Caco-2 (cell line): ENCODE measurements around the gene PAK3. TPM values are rescaled to one million over a fixed set of nuclear protein-coding genes. Genes with fewer than 3 reads are reported as not detected.

Experiments used
- BruUV-seq: library from RNA; stranded (reverse); fragments of 400-500 nt; replicated peaks from 2 replicates; lab custom pipeline; 2021; lab: Mats Ljungman, UMichigan
- CTCF ChIA-PET: fragments of 300-600 bp; sonication (Branson Sonifier 250); formaldehyde crosslinking; loops from one replicate; lab custom pipeline; 2022; ENCODE audit warnings: antibody characterized with exemption; lab: Charles Lee
- POLR2A ChIA-PET: fragments of 300-600 bp; sonication (Branson Sonifier 250); formaldehyde crosslinking; loops from one replicate; lab custom pipeline; 2022; ENCODE audit warnings: antibody characterized with exemption; lab: Charles Lee
- DNase-seq, 2 experiments: peaks; one replicate each; pipeline versions ENCODE4 v3.0.0 to v3.0.0-alpha.2; 2020 to 2022
- H3K27me3 ChIP-seq: replicated peaks from 2 replicates; pipeline ENCODE4 v1.6.0; 2011; ENCODE audit warnings: low read length; ENCODE audit not compliant: control insufficient read depth, insufficient read depth
- H3K36me3 ChIP-seq: 2 replicates; pipeline ENCODE4 v1.5.1; 2011; ENCODE audit warnings: low read length; ENCODE audit not compliant: control insufficient read depth, insufficient read depth
- H3K4me1 ChIP-seq: fragments of 250-450 bp; sonication (Bioruptor Pico); 2 replicates; pipeline ENCODE4 v1.5.1; 2020; ENCODE audit warnings: mild to moderate bottlenecking
- H3K4me3 ChIP-seq: 2 replicates; pipeline ENCODE4 v1.5.1; 2011; ENCODE audit warnings: low read depth, mild to moderate bottlenecking, control low read depth, low read length
- H3K9me3 ChIP-seq: fragments of 250-450 bp; sonication (Bioruptor Pico); 2 replicates; pipeline ENCODE4 v1.5.1; 2020; ENCODE audit warnings: mild to moderate bottlenecking, moderate library complexity
- H3K27ac Mint-ChIP-seq: one replicate; pipeline ENCODE4 v1.8.0; 2022; ENCODE audit warnings: mixed read lengths; ENCODE audit not compliant: unreplicated experiment
- H3K27me3 Mint-ChIP-seq: one replicate; pipeline ENCODE4 v1.8.0; 2022; ENCODE audit warnings: mixed read lengths; ENCODE audit not compliant: insufficient read depth, unreplicated experiment
- H3K36me3 Mint-ChIP-seq: one replicate; pipeline ENCODE4 v1.8.0; 2022; ENCODE audit warnings: mild to moderate bottlenecking, mixed read lengths; ENCODE audit not compliant: insufficient read depth, unreplicated experiment
- H3K4me1 Mint-ChIP-seq: one replicate; pipeline ENCODE4 v1.8.0; 2022; ENCODE audit warnings: low read depth, mixed read lengths; ENCODE audit not compliant: unreplicated experiment
- H3K4me3 Mint-ChIP-seq: one replicate; pipeline ENCODE4 v1.8.0; 2022; ENCODE audit warnings: mild to moderate bottlenecking, moderate library complexity, mixed read lengths; ENCODE audit not compliant: unreplicated experiment
- H3K9me3 Mint-ChIP-seq: one replicate; pipeline ENCODE4 v1.8.0; 2022; ENCODE audit warnings: mixed read lengths; ENCODE audit not compliant: unreplicated experiment
- intact Hi-C: fragments of 100-400 bp; cut with micrococcal nuclease; formaldehyde crosslinking; loops from one replicate; pipeline ENCODE4 v1.10.0; 2022; ENCODE audit not compliant: unreplicated experiment
- total RNA-seq: library from RNA; stranded (reverse); gene quantifications from 2 replicates; pipeline ENCODE4 v1.2.3, GENCODE V29; 2022
- TF ChIP-seq, protein P1 (sequence below), 2 experiments: fragments of 200-600 bp in 1 of 2; IDR thresholded peaks; 1 replicate in 1 of 2; 2 replicates in 1 of 2; pipeline versions ENCODE4 v1.5.1 to v1.8.0; 2011 to 2022; ENCODE audit warnings: antibody characterized with exemption in 1 of 2, control low read depth in 1 of 2, inconsistent platforms in 1 of 2, low read depth in 1 of 2, low read length in 1 of 2, mild to moderate bottlenecking in 1 of 2, moderate library complexity in 1 of 2; ENCODE audit not compliant: insufficient read depth in 1 of 2, severe bottlenecking in 1 of 2, unreplicated experiment in 1 of 2

The PAK3 gene
- total RNA-seq, 1 experiment from 2014 or later, result not detected

DNA sequence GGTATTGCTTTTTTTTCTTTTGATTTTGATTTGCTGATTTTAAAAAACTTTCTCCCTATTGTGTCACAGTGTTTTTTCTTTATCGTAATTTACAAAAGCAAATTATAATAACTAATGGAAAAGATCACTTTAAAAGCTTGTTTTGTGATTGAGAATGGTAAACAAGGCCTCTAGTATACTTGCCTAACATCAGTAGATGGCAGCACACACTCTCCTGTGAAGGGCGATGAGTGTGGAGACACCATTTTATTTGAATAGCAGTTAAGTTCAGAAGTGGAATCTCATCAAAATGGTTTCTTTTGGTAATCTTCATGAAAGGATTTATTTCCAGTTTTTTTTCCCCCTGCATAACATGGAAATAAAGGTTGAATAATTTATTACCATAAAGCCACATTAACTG is 72.3 kb downstream of the PAK3 start:
- no peak overlapping the region for H3K4me3 Mint-ChIP-seq
- no peaks in the 10 kb centered on the region for H3K36me3 ChIP-seq
- H3K4me3 ChIP-seq, result no peak overlapping the region
- no peaks in the 10 kb centered on the region for H3K9me3 ChIP-seq
- DNase-seq, result no peak
- no peaks in the 10 kb centered on the region for H3K36me3 Mint-ChIP-seq
- no peak overlapping the region for H3K27ac Mint-ChIP-seq
- H3K4me1 ChIP-seq, result no peaks in the 10 kb centered on the region
- peaks cover 4% of the 10 kb centered on the region for H3K27me3 Mint-ChIP-seq
- CTCF ChIA-PET, result interaction anchor here (1.5 kb wide), 1 partner anchor 76 kb away, joined by 5 read pairs; no protein-coding TSS in a partner anchor
- TF ChIP-seq, protein P1, sequence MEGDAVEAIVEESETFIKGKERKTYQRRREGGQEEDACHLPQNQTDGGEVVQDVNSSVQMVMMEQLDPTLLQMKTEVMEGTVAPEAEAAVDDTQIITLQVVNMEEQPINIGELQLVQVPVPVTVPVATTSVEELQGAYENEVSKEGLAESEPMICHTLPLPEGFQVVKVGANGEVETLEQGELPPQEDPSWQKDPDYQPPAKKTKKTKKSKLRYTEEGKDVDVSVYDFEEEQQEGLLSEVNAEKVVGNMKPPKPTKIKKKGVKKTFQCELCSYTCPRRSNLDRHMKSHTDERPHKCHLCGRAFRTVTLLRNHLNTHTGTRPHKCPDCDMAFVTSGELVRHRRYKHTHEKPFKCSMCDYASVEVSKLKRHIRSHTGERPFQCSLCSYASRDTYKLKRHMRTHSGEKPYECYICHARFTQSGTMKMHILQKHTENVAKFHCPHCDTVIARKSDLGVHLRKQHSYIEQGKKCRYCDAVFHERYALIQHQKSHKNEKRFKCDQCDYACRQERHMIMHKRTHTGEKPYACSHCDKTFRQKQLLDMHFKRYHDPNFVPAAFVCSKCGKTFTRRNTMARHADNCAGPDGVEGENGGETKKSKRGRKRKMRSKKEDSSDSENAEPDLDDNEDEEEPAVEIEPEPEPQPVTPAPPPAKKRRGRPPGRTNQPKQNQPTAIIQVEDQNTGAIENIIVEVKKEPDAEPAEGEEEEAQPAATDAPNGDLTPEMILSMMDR (IDR thresholded peaks at IDR 0.05; ENCODE audit: insufficient read depth in 1 of 2, low read depth in 1 of 2, low read length in 1 of 2, severe bottlenecking in 1 of 2, unreplicated experiment in 1 of 2), result no peak
- H3K9me3 Mint-ChIP-seq, result no peaks in the 10 kb centered on the region
- H3K27me3 ChIP-seq, result no peaks in the 10 kb centered on the region
- POLR2A ChIA-PET, result no interaction called here
- BruUV-seq, result no TSS peak
- intact Hi-C loops, result no loop called here
- no peaks in the 10 kb centered on the region for H3K4me1 Mint-ChIP-seq

DNA sequence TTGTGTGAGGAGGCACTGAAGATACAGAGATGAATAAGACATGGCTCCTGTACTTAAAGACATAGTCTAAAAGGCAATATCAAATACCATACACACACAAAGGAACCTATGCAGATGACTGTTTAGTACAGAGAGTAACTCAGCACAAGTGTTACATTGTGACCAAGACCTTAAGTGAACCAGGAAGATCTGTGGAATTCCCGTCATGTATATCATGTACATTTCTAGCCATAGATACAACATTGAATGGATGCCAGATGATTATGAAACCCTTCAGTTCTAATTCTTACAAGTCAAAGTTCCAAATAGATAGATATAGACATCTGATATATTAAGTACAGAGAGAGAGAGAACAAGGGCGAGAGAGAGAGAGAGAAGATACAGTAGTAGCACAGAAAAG is 73.2 kb downstream of the PAK3 start:
- ChIA-PET POLR2A (no interaction called here), CTCF (interaction anchor here (1.5 kb wide), 1 partner anchor 75 kb away, joined by 5 read pairs; no protein-coding TSS in a partner anchor)
- H3K4me1 ChIP-seq, result no peaks in the 10 kb centered on the region
- no peaks in the 10 kb centered on the region for H3K4me1 Mint-ChIP-seq
- no peaks in the 10 kb centered on the region for H3K36me3 ChIP-seq
- TF ChIP-seq, protein P1 (IDR thresholded peaks at IDR 0.05; ENCODE audit: insufficient read depth in 1 of 2, low read depth in 1 of 2, low read length in 1 of 2, severe bottlenecking in 1 of 2, unreplicated experiment in 1 of 2), result no peak
- no peak overlapping the region for H3K27ac Mint-ChIP-seq
- H3K9me3 ChIP-seq, result no peaks in the 10 kb centered on the region
- H3K9me3 Mint-ChIP-seq, result no peaks in the 10 kb centered on the region
- no peaks in the 10 kb centered on the region for H3K27me3 ChIP-seq
- intact Hi-C loops, result no loop called here
- no peaks in the 10 kb centered on the region for H3K36me3 Mint-ChIP-seq
- H3K27me3 Mint-ChIP-seq, result peaks cover 4% of the 10 kb centered on the region
- no peak for DNase-seq
- no TSS peak for BruUV-seq
- H3K4me3 ChIP-seq, result no peak overlapping the region
- H3K4me3 Mint-ChIP-seq, result no peak overlapping the region

- no peaks in the 10 kb centered on the region for H3K9me3 Mint-ChIP-seq
- H3K27me3 Mint-ChIP-seq, result peaks cover 4% of the 10 kb centered on the region
- CTCF ChIA-PET, result no interaction called here
- no TSS peak for BruUV-seq
- no peaks in the 10 kb centered on the region for H3K4me1 Mint-ChIP-seq
- no peak overlapping the region for H3K27ac Mint-ChIP-seq
- H3K9me3 ChIP-seq, result no peaks in the 10 kb centered on the region
- no peaks in the 10 kb centered on the region for H3K27me3 ChIP-seq
- H3K36me3 Mint-ChIP-seq, result no peaks in the 10 kb centered on the region
- H3K4me3 Mint-ChIP-seq, result no peak overlapping the region
- H3K4me1 ChIP-seq, result no peaks in the 10 kb centered on the region
- POLR2A ChIA-PET, result no interaction called here
- no peak overlapping the region for H3K4me3 ChIP-seq
- TF ChIP-seq, protein P1 (IDR thresholded peaks at IDR 0.05; ENCODE audit: insufficient read depth in 1 of 2, low read depth in 1 of 2, low read length in 1 of 2, severe bottlenecking in 1 of 2, unreplicated experiment in 1 of 2), result no peak
- no peak for DNase-seq
- no peaks in the 10 kb centered on the region for H3K36me3 ChIP-seq
- intact Hi-C loops, result no loop called here
Measured at GRCh38 chrX:111170017-111170416, 74.0 kb downstream of the PAK3 start.
